ENCODE measurements around the gene HMMR. TPM values are rescaled to one million over a fixed set of nuclear protein-coding genes. Genes with fewer than 3 reads are reported as not detected.
A peak's percentile ranks its signal among the peaks of the same experiment; 100 is the strongest.

HMMR gene
- total and polyA plus RNA-seq, 9 of the 15 experiments (the other 6 are each of a cell fraction or from before 2014, with no cell fraction given): 74.9 to 133 (median 90.8) TPM

GRCh38 chr5:163505368-163506094, 45.1 kb downstream of the HMMR start, which contains the start of gene MAT2B (continued):
- peak; percentile 89; the same call in 1 of the 2 replicates for TF ChIP-seq POLR2AphosphoS5 (IDR thresholded peaks at IDR 0.05; ENCODE audit: control insufficient read depth, insufficient read depth, low read depth, low read length)
- no peak for TF ChIP-seq GABPB2 (CRISPR knock-in tag; conservative IDR thresholded peaks at IDR 0.05)
- TF ChIP-seq SIN3A (IDR thresholded peaks at IDR 0.05; ENCODE audit: borderline replicate concordance in 2 of 2, control insufficient read depth in 1 of 2, low read depth in 2 of 2, low read length in 2 of 2): peak; percentile 25 to 61; a peak in 3 of 4 replicates
- no peak for TF ChIP-seq ZFP1 (CRISPR knock-in tag; IDR thresholded peaks at IDR 0.05)
- TF ChIP-seq SMARCB1 (IDR thresholded peaks at IDR 0.05; ENCODE audit: insufficient read length, low read depth): no peak
- TF ChIP-seq NFYB (IDR thresholded peaks at IDR 0.05; ENCODE audit: extremely low read depth, insufficient read length): peak; percentile 54
- peak; percentile 76 for TF ChIP-seq NR2C1 (IDR thresholded peaks at IDR 0.05)
- TF ChIP-seq NR2C1 (tag; IDR thresholded peaks at IDR 0.05): peak; percentile 58; the same call in 1 of the 2 replicates
- no peak for TF ChIP-seq ELK3 (CRISPR knock-in tag; IDR thresholded peaks at IDR 0.05)
- TF ChIP-seq ZNF282 (CRISPR knock-in tag; IDR thresholded peaks at IDR 0.05): no peak
- no peak for TF ChIP-seq ZNF57 (CRISPR knock-in tag; IDR thresholded peaks at IDR 0.05)
- TF ChIP-seq RAD51 (IDR thresholded peaks at IDR 0.05; ENCODE audit: borderline replicate concordance, low read depth): no peak
- TF ChIP-seq TAF15 (IDR thresholded peaks at IDR 0.05; ENCODE audit: low read depth, low read length): no peak
- TF ChIP-seq COPS2 (conservative IDR thresholded peaks at IDR 0.05): no peak
- no peak for TF ChIP-seq ZBED1 (IDR thresholded peaks at IDR 0.05)
- no peak for TF ChIP-seq ZBTB12 (CRISPR knock-in tag; IDR thresholded peaks at IDR 0.05)
- TF ChIP-seq ZNF311 (CRISPR knock-in tag; IDR thresholded peaks at IDR 0.05): no peak
- TF ChIP-seq NCOA6 (IDR thresholded peaks at IDR 0.05): no peak
- TF ChIP-seq PCBP1 (IDR thresholded peaks at IDR 0.05; ENCODE audit: low read depth, low read length, poor library complexity, severe bottlenecking): peak; percentile 57
- peak; percentile 92 for TF ChIP-seq ZFP91 (CRISPR knock-in tag; IDR thresholded peaks at IDR 0.05)
- TF ChIP-seq ZFP30 (CRISPR knock-in tag; IDR thresholded peaks at IDR 0.05; ENCODE audit: borderline replicate concordance): no peak
- no peak for TF ChIP-seq MCM5 (IDR thresholded peaks at IDR 0.05; ENCODE audit: low read depth)
- no peak for TF ChIP-seq PTBP1 (IDR thresholded peaks at IDR 0.05; ENCODE audit: low read depth, low read length)
- no peak for TF ChIP-seq ETV6 (IDR thresholded peaks at IDR 0.05; ENCODE audit: borderline replicate concordance in 1 of 2, low read depth in 2 of 2, low read length in 1 of 2)
- TF ChIP-seq ETV6 (CRISPR knock-in tag; IDR thresholded peaks at IDR 0.05; ENCODE audit: borderline replicate concordance): no peak
- no peak; the same call in 1 of the 2 replicates for TF ChIP-seq ZNF263 (CRISPR knock-in tag; IDR thresholded peaks at IDR 0.05; ENCODE audit: borderline replicate concordance)
- TF ChIP-seq CREBBP (IDR thresholded peaks at IDR 0.05; ENCODE audit: low read depth, low read length): no peak

Measured in K562 (cell line).